C4-2B (cell line): ENCODE results near the gene M6PR.

Experiments used
- H3K27ac ChIP-seq: fragments of 450-650 bp; 2 replicates; pipeline ENCODE4 v1.5.1; 2017
- CTCF ChIP-seq: fragments of 450-650 bp; conservative IDR thresholded peaks from 2 replicates; pipeline ENCODE4 v1.5.1; 2017; ENCODE audit warnings: mild to moderate bottlenecking
- ZFX ChIP-seq: fragments of 450-650 bp; IDR thresholded peaks from 2 replicates; pipeline ENCODE4 v1.6.1; 2017

Gene M6PR

GRCh38 chr12:8950702-8951478 is 1.4 kb upstream of the M6PR start:
- H3K27ac ChIP-seq: no peak overlapping the region; the same call in 1 of the 2 replicates
- TF ChIP-seq ZFX (no peak), CTCF (no peak)

GRCh38 chr12:8950221-8950527 is 729 bp upstream of the M6PR start:
- peak overlapping the region; percentile 86 for H3K27ac ChIP-seq

GRCh38 chr12:8948701-8949341 is 624 bp downstream of the M6PR start:
- TF ChIP-seq CTCF: no peak
- no peak for TF ChIP-seq ZFX
- H3K27ac ChIP-seq: peak overlapping the region; percentile 86

More at GRCh38 chr12:8950221-8950527, 729 bp upstream of the M6PR start:
- no peak for TF ChIP-seq ZFX
- TF ChIP-seq CTCF: peak; percentile 53

- H3K27ac ChIP-seq: no peak overlapping the region
- TF ChIP-seq CTCF (no peak), ZFX (no peak)
These were observed 1.7 kb downstream of the M6PR start for GRCh38 chr12:8947737-8948136.

- no peak overlapping the region for H3K27ac ChIP-seq
- TF ChIP-seq CTCF: no peak
- TF ChIP-seq ZFX: no peak
These were observed 2.7 kb downstream of the M6PR start for GRCh38 chr12:8946733-8947132.

- no peak overlapping the region for H3K27ac ChIP-seq
- TF ChIP-seq ZFX (no peak), CTCF (no peak)
These were observed 5.8 kb downstream of the M6PR start for GRCh38 chr12:8943565-8944186.
